HuH-7 (cell line): ENCODE measurements around the gene CXCR6.

Source experiments
- DNase-seq: peaks from one replicate; pipeline ENCODE4 v3.0.0; 2011; ENCODE audit warnings: low spot score

Gene CXCR6

DNA sequence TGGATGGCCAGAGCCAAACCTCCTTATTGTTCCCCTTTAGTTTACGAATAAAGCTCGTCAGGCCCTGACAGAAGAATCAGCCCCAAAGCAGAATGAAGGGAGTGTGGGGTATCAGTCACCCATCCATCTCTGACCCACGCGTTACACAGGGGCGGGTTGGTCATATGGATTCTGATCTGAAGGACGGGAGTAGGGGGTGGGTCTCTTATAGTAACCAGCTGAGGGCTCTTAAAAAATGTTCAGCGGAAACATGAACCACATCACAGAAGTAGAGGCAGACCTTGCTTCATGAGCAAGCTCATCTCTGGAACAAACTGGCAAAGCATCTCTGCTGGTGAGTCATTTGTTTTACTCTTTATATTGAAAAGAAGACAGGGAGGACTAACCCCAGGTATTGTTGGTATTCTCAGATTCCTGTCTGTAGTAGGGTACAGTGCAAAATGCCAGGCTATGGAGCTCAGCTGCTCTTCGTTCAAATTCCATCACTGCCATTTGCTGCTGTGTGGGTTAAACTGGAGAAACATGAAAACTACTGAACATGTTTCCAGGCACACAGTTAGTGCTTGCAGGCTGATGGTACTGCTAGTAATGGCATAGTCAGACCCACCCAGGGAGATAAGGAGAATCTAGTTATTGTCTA is at the start of gene CXCR6:
Gene CXCR6 (plus strand): TSS at position 258 of the 640 bp plus-strand sequence. CDS start 3,018 bp downstream, outside the sequence.
- no peak for DNase-seq

GRCh38 chr3:45894015-45894414 is 49.2 kb upstream of the CXCR6 start:
- DNase-seq = no peak

DNA sequence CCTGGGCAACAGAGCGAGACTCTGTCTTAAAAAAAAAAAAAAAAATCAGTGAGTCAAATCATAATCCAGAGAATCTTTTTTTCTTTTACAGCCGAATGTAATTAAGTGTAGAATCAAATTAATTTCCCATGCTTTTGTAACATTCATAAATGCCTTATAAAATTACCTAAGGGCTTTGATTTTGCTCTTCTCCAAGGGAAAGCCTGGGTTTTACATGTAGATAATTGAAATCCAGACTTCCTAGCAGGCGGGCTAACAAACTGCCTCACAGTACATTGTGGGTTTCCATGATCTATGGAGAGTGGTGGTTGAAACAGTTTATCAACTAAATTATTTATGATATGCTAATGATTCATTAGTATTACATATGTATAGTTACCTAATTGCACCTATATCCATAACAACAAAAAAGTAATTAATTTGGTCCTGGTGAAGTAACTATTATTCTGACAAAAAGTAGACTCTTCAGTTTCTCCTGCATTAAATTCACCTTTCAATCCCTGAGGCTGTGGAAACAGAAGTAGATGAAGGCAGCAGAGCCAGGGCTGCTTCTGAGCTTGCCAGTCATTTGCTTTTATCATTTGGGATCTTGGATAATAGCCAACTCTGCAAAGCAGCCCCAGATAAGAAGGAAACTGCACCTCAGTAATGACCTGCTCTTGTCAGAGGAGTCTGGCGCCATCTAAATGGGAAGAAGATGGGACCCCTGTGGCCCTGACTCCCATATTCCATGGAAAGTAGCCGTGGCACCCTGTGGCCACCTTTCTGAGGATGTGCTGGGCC is 47.4 kb upstream of the CXCR6 start:
- no peak for DNase-seq

DNA sequence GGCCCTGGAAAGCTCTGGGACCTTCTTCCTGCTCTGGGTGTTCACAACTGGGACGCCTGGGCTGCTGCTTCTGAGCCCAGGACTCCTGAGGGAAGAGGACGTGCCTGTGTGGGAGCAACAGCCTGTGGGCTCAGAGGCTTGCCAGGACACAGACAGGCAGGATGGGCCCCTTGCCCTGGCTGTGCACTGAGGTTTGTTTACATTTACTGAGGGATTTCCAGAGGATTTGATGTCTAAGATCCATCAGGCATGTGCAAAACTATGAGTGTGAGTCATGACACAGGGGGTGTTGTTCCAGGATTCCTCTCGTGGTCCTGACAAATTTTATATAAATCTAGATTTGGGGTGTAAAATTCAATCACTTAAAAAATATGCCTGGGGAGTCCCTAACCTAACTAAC is 46.3 kb upstream of the CXCR6 start:
- no peak for DNase-seq

DNA sequence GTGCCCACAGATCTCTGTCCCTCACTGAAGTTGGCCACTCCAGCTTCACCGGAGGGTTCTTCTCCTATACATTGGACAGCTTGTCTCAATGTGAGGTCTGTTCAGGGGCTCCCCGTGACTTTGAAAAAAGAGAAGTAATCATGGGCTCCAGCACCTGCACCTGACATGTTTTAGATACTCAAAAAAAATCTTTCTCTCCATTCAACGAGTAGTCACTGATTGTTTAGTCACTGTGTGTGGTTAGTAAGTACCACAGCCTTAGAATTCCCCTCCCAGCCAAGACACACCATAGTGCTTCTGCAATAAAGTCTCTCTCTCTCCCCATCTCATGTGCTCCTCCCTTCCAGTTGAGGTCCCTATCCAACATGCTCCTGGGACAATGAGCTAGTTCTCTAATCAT is 38.3 kb upstream of the CXCR6 start:
- no peak for DNase-seq

- DNase-seq = no peak
Observed at GRCh38 chr3:45905755-45906154, 37.5 kb upstream of the CXCR6 start.

DNA sequence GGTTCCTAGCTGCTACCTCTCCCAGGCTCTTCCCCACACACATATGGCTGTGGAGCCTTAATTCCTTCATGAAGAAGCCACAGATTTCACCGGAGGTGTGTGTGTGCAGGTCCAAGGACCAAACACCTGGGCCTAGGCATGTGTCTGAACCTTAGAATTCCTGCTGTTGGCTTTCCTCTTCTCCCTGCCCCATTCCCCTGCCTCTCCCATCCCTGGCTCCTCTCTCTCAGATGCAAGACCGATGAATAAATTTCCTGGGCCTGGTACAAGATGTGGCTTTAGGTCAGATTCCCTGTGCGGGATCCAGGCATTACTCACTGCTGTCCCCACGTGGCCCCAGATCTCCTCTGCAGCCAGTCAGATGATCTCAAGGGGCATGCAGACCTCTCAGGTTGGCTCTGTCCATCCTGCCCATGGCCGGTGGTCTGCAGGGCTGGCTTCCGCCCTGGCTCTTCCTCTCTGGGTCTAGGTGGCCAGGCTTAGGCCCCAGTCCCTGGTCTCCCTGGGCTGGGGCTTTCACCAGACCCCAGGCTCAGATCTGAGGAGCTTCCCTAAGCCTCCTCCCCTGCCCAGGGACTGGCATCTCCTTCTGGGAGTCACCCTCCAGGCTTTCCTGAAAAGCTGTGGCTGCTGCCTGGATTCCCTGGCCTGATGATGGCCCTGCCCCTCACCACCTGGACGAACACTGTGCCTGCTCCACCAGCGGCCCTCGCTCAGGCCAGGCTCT is 36.4 kb upstream of the CXCR6 start:
- peak; percentile 59 for DNase-seq

DNA sequence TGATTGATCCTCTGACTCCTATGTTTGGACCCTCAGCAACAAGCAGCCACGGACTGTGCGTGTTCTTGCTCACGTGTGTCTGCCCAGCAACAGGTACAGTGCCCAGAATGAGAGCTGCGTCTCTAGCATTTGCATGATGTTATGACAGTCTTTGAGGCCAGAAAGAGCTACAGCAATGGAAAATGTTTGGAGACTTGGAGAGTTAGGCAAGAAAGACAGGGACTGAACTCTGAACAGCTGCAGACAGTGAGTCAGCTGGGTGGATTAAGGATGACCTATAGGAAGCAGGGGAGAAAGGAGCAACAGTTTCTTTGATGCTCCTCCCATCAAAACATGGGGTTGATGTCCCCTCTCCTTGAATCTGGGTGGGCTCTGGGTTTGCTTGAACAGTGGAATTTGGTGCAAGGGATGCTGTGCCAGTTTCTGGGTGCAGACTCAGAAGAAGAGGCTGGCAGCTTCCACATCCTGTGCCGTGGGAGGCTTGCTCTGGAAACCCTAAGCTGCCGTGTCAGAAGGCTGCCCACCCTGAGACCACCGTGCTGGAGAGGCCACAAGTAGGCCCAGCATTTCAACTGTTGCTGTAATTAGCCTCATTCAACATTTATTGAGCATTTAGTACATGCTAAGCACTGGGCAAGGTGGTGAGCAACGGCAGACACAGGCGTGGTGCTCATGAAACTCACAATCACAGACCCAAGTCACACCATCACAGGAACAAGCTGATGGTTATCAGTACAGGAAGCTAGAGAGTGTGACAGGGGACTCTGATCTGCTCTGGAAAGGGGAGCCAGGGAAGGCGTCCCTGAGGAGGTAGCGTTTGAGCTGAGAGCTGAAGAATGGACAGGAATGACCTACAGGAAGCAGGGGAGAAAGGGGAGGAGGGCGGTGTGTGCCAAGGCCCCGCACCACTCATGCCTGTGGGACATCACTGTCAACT is 35.2 kb upstream of the CXCR6 start:
- DNase-seq = no peak

DNA sequence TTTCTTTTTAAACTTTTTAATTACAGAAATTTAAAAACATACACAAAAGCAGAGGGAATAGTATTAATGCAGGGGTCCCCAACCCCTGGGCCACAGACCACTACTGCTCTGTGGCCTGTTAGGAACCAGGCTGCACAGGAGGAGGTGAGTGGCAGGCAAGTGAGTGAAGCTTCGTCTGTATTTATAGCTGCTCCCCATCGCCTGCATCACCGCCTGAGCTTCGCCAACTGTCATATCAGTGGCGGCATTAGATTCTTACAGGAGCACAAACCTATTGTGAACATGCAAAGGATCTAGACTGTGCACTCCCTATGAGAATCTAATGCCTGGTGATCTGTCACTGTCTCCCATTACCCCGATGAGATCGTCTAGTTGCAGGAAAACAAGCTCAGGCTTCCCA is 34.5 kb upstream of the CXCR6 start:
- no peak for DNase-seq

- no peak for DNase-seq
Observed at GRCh38 chr3:45909542-45909941, 33.7 kb upstream of the CXCR6 start.

GRCh38 chr3:45910892-45911291 is 32.4 kb upstream of the CXCR6 start:
- no peak for DNase-seq

DNA sequence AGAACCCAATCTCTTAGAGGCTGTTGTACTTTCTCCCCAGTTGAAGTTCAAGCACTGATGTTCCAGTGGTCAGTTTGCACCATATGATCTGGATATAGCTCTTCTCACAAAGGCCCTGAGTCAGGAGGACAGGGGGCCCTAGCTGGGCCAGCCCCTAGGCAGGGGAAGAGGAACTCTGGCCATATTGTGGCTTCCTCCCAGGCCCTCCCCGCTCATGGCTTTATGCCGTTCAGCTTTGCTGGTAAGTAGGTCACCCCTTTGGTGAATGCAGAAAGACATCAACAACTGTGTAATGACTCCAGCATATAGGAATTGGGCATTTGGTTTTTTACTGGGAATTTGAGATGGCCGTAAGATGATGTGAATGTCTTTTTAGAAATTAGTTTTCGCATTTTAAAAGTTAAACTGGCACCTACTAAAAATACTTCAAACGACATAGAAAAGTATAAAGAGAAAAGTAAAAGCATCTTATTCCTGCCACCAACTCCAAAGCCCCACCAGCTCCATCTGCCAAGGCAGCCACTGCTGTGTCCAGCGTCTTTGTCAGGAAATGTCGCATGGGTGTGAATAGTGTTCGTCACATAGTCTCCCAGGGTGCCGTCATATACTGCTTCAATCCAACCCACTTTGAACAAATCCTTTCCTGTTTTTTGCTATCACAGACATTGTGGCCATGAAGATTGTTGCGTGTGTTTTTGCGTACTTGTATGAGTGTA is 31.6 kb upstream of the CXCR6 start:
- no peak for DNase-seq

GRCh38 chr3:45912435-45912834 is 30.8 kb upstream of the CXCR6 start:
- DNase-seq = no peak

- no peak for DNase-seq
Observed at GRCh38 chr3:45914362-45915058, 28.8 kb upstream of the CXCR6 start.

- no peak for DNase-seq
Observed at GRCh38 chr3:45915059-45915439, 28.2 kb upstream of the CXCR6 start.

DNA sequence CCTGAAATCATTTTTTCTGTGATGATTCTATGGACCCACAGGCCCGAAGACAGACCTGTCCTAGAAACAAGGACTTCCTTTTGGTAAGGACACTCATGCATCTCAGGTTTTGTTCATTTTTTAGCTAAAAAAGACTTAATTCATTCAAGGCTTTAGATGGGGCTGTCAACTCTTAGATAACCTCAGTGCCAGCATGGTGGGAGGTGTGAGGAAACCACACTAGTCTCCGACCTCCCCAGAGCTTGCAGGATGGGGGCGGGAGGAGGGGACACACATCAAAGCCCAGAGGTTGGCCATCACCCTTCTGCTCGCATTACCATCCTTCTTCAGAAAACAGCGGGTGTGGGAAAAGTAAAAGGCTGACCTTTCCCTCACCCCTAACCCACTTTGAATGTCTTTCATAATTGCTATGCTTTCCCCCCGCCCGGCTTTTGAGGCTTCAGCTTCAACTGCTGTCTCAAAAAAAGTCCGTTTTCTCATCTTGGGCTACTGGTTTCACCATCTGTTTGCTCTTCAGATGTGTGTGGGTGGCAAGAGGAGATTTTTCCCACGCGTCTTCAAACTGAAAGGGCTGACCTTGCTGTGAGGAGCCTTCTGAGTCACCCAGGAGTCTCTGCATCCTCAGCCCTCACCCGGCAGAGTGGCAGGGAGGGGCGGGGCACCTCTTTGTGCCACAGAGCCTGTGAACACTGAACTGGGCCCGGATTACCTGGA is 27.6 kb upstream of the CXCR6 start:
- no peak for DNase-seq

- DNase-seq = no peak
Observed at GRCh38 chr3:45917146-45917898, 25.9 kb upstream of the CXCR6 start.

DNA sequence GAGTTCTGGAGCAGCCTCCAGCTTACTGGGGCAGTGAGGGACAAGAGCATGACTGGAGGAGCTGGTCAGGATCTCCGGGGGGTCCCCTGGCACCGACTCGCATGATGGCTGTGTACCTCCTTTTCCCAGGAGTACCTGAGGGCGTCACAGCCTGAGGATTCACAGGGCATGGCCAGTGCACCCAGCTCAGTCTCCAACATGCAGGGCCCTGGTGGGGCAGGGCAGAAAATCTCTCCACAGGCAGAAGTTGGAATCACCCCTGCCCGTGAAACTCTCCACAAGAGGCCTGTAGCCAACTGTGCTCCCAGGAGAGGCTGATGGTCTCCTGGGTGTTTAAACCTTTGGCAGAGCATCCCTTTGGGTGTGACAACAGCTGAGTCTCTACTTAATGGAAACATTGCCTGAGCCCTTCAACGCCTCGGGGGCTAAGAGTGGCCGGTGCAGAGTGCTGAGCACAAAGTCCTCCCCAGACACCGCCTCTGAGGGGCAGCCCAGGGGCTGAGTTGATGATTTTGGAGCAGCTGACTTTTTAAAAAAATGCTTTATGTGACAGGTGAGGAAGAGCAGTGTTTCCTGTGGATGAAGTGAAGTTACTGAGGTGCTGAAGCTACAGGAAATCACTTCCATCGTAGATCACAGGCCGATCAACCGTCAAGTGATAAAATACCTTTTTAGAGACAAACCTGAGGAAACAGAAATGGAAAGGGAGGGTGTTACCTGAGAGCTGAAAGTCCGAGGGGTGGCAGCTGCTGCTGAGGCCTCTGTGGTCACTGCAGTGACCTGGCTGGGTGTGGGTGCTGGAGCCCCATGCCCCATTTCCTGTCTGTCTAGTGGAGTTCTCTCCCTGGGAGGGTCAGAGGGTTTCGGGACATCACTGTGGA is 21.9 kb upstream of the CXCR6 start:
- DNase-seq = no peak

GRCh38 chr3:45922039-45922326 is 21.3 kb upstream of the CXCR6 start:
- DNase-seq = no peak
